ENCODE results near the gene EXO1. TPM values are rescaled to one million over a fixed set of nuclear protein-coding genes. Genes with fewer than 3 reads are reported as not detected.

EXO1 gene
- total RNA-seq, 4 donors from 2014 or later, result 0.96 to 32.0 (median 1.1) TPM; not detected in 1

DNA sequence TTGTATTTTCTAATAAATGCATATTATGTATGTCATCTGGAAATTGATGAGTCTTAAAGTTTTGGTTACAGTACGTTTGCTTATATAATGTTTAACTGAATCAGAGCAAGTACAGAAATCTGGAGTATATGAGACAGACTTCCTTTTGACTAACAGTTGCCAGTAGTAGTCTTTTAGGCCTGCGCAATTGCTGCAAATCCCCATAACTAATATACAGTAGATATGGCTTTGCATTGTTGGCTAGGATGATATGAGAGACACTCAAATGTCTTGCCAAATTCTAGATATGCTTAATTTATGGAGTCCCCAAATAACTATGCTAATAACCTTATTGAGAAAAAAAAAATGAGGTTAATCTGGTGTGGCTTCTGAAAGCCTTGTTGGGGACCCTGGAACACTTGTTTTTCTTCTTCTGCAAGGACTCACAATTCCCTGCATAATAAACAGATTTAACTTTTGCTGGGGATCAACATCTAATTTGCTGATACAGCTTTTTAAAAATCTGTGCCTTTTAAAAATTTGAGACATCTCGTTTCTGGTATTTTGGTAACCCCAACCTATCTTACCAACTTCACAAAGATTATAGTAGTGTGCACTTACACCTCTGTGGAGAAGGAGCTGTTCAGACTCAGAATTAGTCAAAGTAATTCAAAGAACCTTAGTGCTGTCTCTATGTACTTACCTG, 22.9 kb downstream of the EXO1 start:
- no peak for DNase-seq
- no peak overlapping the region for H3K4me3 ChIP-seq
- H3K4me1 ChIP-seq, result no peaks in the 10 kb centered on the region
- intact Hi-C loops (cut with DNase I; ENCODE audit: low total_unique reads) (no loop called here), in situ Hi-C loops (cut with MboI; ENCODE audit: low pct_ligation_motif_present in 1 of 4, low pct_unique_long_range_greater_than_20kb in 1 of 4, low sequenced_read_pairs in 3 of 4) (no loop called here)
- no peak overlapping the region for H3K27ac ChIP-seq
- TF ChIP-seq EP300 (IDR thresholded peaks at IDR 0.05; ENCODE audit: low read depth), result no peak
- TF ChIP-seq, protein P1, sequence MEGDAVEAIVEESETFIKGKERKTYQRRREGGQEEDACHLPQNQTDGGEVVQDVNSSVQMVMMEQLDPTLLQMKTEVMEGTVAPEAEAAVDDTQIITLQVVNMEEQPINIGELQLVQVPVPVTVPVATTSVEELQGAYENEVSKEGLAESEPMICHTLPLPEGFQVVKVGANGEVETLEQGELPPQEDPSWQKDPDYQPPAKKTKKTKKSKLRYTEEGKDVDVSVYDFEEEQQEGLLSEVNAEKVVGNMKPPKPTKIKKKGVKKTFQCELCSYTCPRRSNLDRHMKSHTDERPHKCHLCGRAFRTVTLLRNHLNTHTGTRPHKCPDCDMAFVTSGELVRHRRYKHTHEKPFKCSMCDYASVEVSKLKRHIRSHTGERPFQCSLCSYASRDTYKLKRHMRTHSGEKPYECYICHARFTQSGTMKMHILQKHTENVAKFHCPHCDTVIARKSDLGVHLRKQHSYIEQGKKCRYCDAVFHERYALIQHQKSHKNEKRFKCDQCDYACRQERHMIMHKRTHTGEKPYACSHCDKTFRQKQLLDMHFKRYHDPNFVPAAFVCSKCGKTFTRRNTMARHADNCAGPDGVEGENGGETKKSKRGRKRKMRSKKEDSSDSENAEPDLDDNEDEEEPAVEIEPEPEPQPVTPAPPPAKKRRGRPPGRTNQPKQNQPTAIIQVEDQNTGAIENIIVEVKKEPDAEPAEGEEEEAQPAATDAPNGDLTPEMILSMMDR (IDR thresholded peaks at IDR 0.05), result no peak
- TF ChIP-seq POLR2AphosphoS5 (IDR thresholded peaks at IDR 0.05), result no peak
- no peak for TF ChIP-seq POLR2A (IDR thresholded peaks at IDR 0.05)
- WGBS, 2 donors (ENCODE audit: low coverage in 1 of 2), result 85 to 86% methylated on average over 2 to 3 of the region's 3 CpGs
- H3K36me3 ChIP-seq, result no peaks in the 10 kb centered on the region
- H3K27me3 ChIP-seq, result no peaks in the 10 kb centered on the region
- H3K9me3 ChIP-seq, result no peaks in the 10 kb centered on the region

GRCh38 chr1:241881440-241881839, 33.4 kb downstream of the EXO1 start:
- no peak overlapping the region for H3K27ac ChIP-seq
- DNase-seq, result no peak
- intact Hi-C loops (cut with DNase I; ENCODE audit: low total_unique reads) (no loop called here), in situ Hi-C loops (cut with MboI; ENCODE audit: low pct_ligation_motif_present in 1 of 4, low pct_unique_long_range_greater_than_20kb in 1 of 4, low sequenced_read_pairs in 3 of 4) (no loop called here)
- WGBS, 2 donors (ENCODE audit: low coverage in 1 of 2), result 90 to 94% methylated on average over 6 of the region's 6 CpGs
- H3K4me3 ChIP-seq, result no peak overlapping the region
- no peaks in the 10 kb centered on the region for H3K36me3 ChIP-seq
- H3K4me1 ChIP-seq, result no peaks in the 10 kb centered on the region
- H3K27me3 ChIP-seq, result no peaks in the 10 kb centered on the region
- TF ChIP-seq, protein P1 (IDR thresholded peaks at IDR 0.05), result no peak
- TF ChIP-seq EP300 (IDR thresholded peaks at IDR 0.05; ENCODE audit: low read depth) (no peak), POLR2AphosphoS5 (IDR thresholded peaks at IDR 0.05) (no peak), POLR2A (IDR thresholded peaks at IDR 0.05) (no peak)
- H3K9me3 ChIP-seq, result no peaks in the 10 kb centered on the region

DNA sequence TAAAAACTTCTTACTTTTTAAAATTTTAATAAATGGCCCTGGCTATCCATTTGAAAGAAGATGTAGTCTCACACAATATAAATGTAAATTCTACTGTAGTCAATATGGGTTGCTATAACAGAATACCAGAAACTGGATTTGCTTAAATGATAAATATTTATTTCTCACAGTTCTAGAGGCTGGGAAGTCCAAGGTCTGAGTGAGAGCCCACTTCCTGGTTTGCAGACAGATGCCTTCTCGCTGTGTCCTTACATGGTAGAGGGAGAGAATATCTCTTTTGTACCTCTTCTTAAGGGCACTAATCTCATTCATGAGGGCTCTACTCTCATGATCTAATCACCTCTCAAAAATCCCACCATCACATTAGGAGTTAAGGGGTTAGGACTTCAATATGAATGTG, 35.2 kb downstream of the EXO1 start:
- no peaks in the 10 kb centered on the region for H3K4me1 ChIP-seq
- TF ChIP-seq POLR2AphosphoS5 (IDR thresholded peaks at IDR 0.05) (no peak), POLR2A (IDR thresholded peaks at IDR 0.05) (no peak), EP300 (IDR thresholded peaks at IDR 0.05; ENCODE audit: low read depth) (no peak)
- TF ChIP-seq, protein P1 (IDR thresholded peaks at IDR 0.05), result no peak
- in situ Hi-C loops (cut with MboI; ENCODE audit: low pct_ligation_motif_present in 1 of 4, low pct_unique_long_range_greater_than_20kb in 1 of 4, low sequenced_read_pairs in 3 of 4) (no loop called here), intact Hi-C loops (cut with DNase I; ENCODE audit: low total_unique reads) (no loop called here)
- no peak overlapping the region for H3K27ac ChIP-seq
- no peaks in the 10 kb centered on the region for H3K27me3 ChIP-seq
- no peaks in the 10 kb centered on the region for H3K36me3 ChIP-seq
- no peak overlapping the region for H3K4me3 ChIP-seq
- 73 to 86% methylated on average over 1 of the region's 1 CpG for WGBS, 2 donors (ENCODE audit: low coverage in 1 of 2)
- no peak for DNase-seq
- H3K9me3 ChIP-seq, result no peaks in the 10 kb centered on the region

DNA sequence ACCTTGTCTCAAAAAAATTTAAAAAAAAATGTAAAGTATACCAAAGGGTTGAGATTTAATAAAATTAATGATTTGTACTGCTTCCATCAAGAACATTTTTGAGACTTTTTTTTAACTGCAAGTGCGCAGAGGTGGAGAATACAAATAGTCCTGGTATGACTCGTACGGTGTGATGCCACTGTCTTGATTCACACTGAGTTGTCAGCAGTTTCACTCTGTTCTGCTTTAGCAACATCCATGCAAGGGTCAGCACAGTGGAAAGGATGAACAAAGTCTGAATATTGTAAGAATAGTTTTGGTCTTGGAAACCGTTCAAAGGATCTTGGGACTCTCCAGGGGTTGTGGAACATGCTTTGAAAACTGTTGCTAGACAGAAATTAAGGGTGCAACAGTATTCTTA, 40.2 kb downstream of the EXO1 start:
- TF ChIP-seq, protein P1 (IDR thresholded peaks at IDR 0.05), result no peak
- no peak for TF ChIP-seq POLR2AphosphoS5 (IDR thresholded peaks at IDR 0.05)
- no peak for TF ChIP-seq POLR2A (IDR thresholded peaks at IDR 0.05)
- TF ChIP-seq EP300 (IDR thresholded peaks at IDR 0.05; ENCODE audit: low read depth), result no peak
- no peaks in the 10 kb centered on the region for H3K36me3 ChIP-seq
- no peak overlapping the region for H3K4me3 ChIP-seq
- no peak overlapping the region for H3K27ac ChIP-seq
- no peaks in the 10 kb centered on the region for H3K9me3 ChIP-seq
- no peak for DNase-seq
- no peaks in the 10 kb centered on the region for H3K27me3 ChIP-seq
- no peaks in the 10 kb centered on the region for H3K4me1 ChIP-seq
- in situ Hi-C loops (cut with MboI; ENCODE audit: low pct_ligation_motif_present in 1 of 4, low pct_unique_long_range_greater_than_20kb in 1 of 4, low sequenced_read_pairs in 3 of 4), result no loop called here
- intact Hi-C loops (cut with DNase I; ENCODE audit: low total_unique reads), result no loop called here
- 87 to 91% methylated on average over 4 of the region's 4 CpGs for WGBS, 2 donors (ENCODE audit: low coverage in 1 of 2)
